Mesendoderm (in vitro differentiated cells): ENCODE measurements around the gene SWT1. TPM values are rescaled to one million over a fixed set of nuclear protein-coding genes. Genes with fewer than 3 reads are reported as not detected.

Source experiments
- DNase-seq: peaks from one replicate; pipeline ENCODE4 v3.0.0; 2013
- H2AK5ac ChIP-seq: 2 replicates; pipeline ENCODE4 v1.6.1; 2013; ENCODE audit warnings: low read length, inconsistent platforms
- H2BK120ac ChIP-seq: 2 replicates; pipeline ENCODE4 v1.6.1; 2013; ENCODE audit warnings: low read depth, mild to moderate bottlenecking, low read length, moderate library complexity, mixed read lengths
- H2BK15ac ChIP-seq: replicated peaks from 2 replicates; pipeline ENCODE4 v1.6.1; 2013; ENCODE audit warnings: low read depth, mild to moderate bottlenecking, moderate library complexity
- H2BK5ac ChIP-seq: 2 replicates; pipeline ENCODE4 v1.6.1; 2013; ENCODE audit warnings: low read length, inconsistent platforms
- H3K18ac ChIP-seq: 2 replicates; pipeline ENCODE4 v1.6.1; 2013; ENCODE audit warnings: mild to moderate bottlenecking, low read length, mixed read lengths
- H3K23ac ChIP-seq: one replicate; pipeline ENCODE4 v1.6.1; 2013; ENCODE audit warnings: low read length
- H3K27ac ChIP-seq: 2 replicates; pipeline ENCODE4 v1.5.1; 2013; ENCODE audit warnings: low read depth, mild to moderate bottlenecking, inconsistent platforms, low read length, moderate library complexity
- H3K27me3 ChIP-seq: 2 replicates; pipeline ENCODE4 v1.6.1; 2013; ENCODE audit warnings: low read length, control low read depth, mild to moderate bottlenecking, inconsistent platforms; ENCODE audit not compliant: insufficient read depth, poor library complexity
- H3K36me3 ChIP-seq: 2 replicates; pipeline ENCODE4 v1.6.1; 2013; ENCODE audit warnings: low read length, inconsistent platforms; ENCODE audit not compliant: control insufficient read depth, insufficient read depth
- H3K4ac ChIP-seq: one replicate; pipeline ENCODE4 v1.6.1; 2013; ENCODE audit warnings: low read depth, mild to moderate bottlenecking, low read length, moderate library complexity
- H3K4me1 ChIP-seq: 2 replicates; pipeline ENCODE4 v1.6.1; 2013; ENCODE audit warnings: low read depth, low read length, inconsistent platforms; ENCODE audit not compliant: control insufficient read depth
- H3K4me2 ChIP-seq: 2 replicates; pipeline ENCODE4 v1.6.1; 2013; ENCODE audit warnings: low read length
- H3K4me3 ChIP-seq: 2 replicates; pipeline ENCODE4 v1.5.1; 2013; ENCODE audit warnings: mild to moderate bottlenecking, low read length
- H3K56ac ChIP-seq: one replicate; pipeline ENCODE4 v1.6.1; 2013; ENCODE audit warnings: low read length
- H3K79me1 ChIP-seq: 2 replicates; pipeline ENCODE4 v1.6.1; 2013; ENCODE audit warnings: low read length, inconsistent platforms
- H3K79me2 ChIP-seq: 2 replicates; pipeline ENCODE4 v1.6.1; 2013; ENCODE audit warnings: mild to moderate bottlenecking, low read length; ENCODE audit not compliant: control insufficient read depth, insufficient read depth
- H3K9ac ChIP-seq: 2 replicates; pipeline ENCODE4 v1.6.1; 2013; ENCODE audit warnings: low read length, inconsistent platforms
- H4K5ac ChIP-seq: one replicate; pipeline ENCODE4 v1.6.1; 2013; ENCODE audit warnings: low read length
- H4K8ac ChIP-seq: one replicate; pipeline ENCODE4 v1.6.1; 2013; ENCODE audit warnings: low read depth, mild to moderate bottlenecking, control low read depth, low read length, moderate library complexity
- WGBS: extraction: QIAGEN DNeasy Blood & Tissue Kit; methylation state at CpG from one replicate; pipeline ENCODE4 v1.1.7; 2013; ENCODE audit warnings: low lambda C conversion rate, missing lambda C conversion rate; ENCODE audit not compliant: insufficient coverage; ENCODE audit errors: extremely low coverage; 5-methylcytosine and 5-hydroxymethylcytosine counted together
- polyA plus RNA-seq, 2 experiments: library from polyadenylated mRNA; stranded (reverse); fragments of 200-250 nt; gene quantifications; one replicate each; pipeline ENCODE4 v1.2.3, GENCODE V29; 2013

The SWT1 gene, protein sequence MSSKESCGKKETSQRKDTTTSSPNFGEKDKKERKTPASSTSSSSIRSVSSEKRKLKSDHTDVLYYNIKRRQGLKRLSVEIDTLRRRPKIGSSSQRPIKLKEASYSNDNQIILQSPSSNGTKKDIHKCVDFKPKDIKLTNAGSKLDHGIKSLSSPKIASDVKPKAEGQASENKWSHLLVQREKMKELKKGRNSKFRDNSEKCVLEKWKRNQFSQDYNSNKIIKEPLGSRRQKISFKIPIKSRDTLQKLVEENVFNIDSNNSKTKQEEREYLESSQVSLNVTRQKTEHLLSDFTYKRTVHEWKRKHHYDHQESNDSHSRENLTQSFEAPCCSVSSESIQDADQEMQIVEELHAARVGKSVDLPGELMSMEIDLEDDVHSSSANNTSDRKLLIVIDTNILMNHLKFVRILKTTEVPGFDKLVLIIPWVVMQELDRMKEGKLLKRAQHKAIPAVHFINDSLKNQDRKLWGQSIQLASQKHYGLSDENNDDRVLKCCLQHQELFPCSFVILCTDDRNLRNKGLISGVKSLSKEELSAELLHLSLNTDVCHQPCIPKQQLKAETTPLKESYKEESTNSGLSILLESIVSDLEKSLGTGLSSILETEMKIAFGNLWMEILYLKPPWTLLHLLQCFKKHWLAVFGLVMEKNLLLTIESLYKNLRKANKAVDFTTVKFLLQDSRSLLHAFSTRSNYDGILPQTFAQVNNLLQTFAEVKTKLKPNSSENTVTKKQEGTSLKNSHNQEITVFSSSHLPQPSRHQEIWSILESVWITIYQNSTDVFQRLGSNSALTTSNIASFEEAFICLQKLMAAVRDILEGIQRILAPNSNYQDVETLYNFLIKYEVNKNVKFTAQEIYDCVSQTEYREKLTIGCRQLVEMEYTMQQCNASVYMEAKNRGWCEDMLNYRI
- polyA plus RNA-seq (2013, experiment 1 of 2) = 2.9 TPM
- 2.7 TPM for polyA plus RNA-seq (2013, experiment 2 of 2)

DNA sequence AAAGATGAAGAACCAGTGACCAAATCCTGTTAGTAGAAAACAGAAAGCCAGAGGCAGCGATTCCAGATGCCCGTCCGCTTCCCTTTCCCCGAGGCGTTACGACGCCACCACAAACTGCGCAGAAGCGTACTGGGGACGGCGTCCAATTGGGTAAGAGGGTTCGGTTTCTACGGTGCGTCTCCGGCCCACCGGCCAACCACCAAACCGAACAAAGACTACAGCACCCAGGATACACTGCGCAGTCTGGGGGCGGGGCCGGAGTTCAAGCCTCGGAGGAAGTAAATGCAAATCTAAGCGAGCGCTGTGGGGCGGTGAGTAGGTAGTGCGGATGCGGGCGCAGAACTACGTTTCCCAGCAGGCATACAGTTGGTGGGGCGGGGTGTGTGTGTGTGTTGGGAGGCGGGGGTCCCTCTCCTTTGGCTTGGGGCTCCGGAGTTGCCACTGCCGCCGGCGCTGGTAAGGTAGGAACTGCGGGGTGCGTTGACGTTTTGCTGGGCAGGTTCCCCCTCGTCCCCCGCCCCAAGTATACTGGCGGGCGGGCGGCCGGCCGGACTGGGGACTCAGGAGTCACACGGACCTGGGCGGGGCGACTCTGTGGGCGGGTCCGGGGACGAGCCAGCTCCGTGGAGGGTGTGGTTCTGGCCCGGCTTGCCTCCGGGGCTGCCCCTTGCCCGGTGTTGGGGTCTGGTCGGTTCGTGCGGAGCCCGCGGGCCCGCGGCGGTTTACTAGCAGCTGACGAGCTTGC lies at the start of gene SWT1, which contains the start of gene TRMT1L:
Gene SWT1 (plus strand): TSS at position 314 of the 745 bp plus-strand sequence. CDS start 3,675 bp downstream, outside the sequence.
Gene TRMT1L (minus strand): TSS at position 100 of the 745 bp plus-strand sequence. CDS start 241 bp downstream, outside the sequence.
- Histone ChIP-seq H3K4me1 (no peaks in the 10 kb centered on the region), H2AK5ac (no peak within 1 kb of the TSS), H2BK120ac (no peak within 1 kb of the TSS), H3K23ac (no peak within 1 kb of the TSS), H3K9ac (peak within 1 kb of the TSS; percentile 96), H4K5ac (no peak within 1 kb of the TSS), H3K36me3 (no peaks in the 10 kb centered on the region), H3K18ac (peak within 1 kb of the TSS; percentile 42), H3K4me2 (peak within 1 kb of the TSS; percentile 89), H3K79me2 (no peaks in the 10 kb centered on the region), H3K79me1 (no peaks in the 10 kb centered on the region), H4K8ac (peak within 1 kb of the TSS; percentile 90), H3K27ac (peak within 1 kb of the TSS; percentile 85), H3K27me3 (no peaks in the 10 kb centered on the region), H2BK15ac (no peak within 1 kb of the TSS), H3K56ac (peak within 1 kb of the TSS; percentile 97), H3K4ac (peak within 1 kb of the TSS; percentile 40), H2BK5ac (no peak within 1 kb of the TSS), H3K4me3 (peak within 1 kb of the TSS; percentile 95)
- no CpG with 5 or more reads among the region's 63 CpGs for WGBS
- peak; percentile 100 for DNase-seq

DNA sequence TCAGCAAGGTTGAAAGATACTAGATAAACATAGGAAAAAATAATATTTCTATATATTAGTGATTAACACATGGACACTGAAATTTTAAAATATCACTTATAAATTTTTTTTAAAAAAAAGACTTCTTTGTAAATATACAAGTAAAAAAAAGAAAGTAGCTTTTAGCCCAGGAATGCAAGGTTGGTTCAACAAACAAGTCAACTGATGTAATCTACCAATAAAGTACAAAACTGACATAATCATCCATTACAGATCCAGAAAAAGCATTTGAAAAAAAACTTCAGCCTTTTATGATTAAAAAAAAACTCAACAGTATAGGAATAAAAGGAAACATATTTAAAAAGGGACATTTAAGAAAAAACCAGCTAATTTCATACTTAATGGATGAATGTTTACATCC lies 48.6 kb upstream of the SWT1 start:
- H3K27ac ChIP-seq = no peak overlapping the region
- no peak overlapping the region for H4K8ac ChIP-seq
- no peak overlapping the region for H2BK120ac ChIP-seq
- no peak overlapping the region for H2BK15ac ChIP-seq
- H3K4me2 ChIP-seq = no peak overlapping the region
- H3K79me2 ChIP-seq = no peaks in the 10 kb centered on the region
- H4K5ac ChIP-seq = no peak overlapping the region
- H3K4me3 ChIP-seq = no peak overlapping the region
- no peak overlapping the region for H3K9ac ChIP-seq
- no peaks in the 10 kb centered on the region for H3K4me1 ChIP-seq
- peaks cover 2% of the 10 kb centered on the region for H3K36me3 ChIP-seq
- no peak overlapping the region for H3K18ac ChIP-seq
- H3K23ac ChIP-seq = no peak overlapping the region
- H3K79me1 ChIP-seq = no peaks in the 10 kb centered on the region
- no peak overlapping the region for H3K56ac ChIP-seq
- no peak overlapping the region for H3K4ac ChIP-seq
- H2BK5ac ChIP-seq = no peak overlapping the region
- no peaks in the 10 kb centered on the region for H3K27me3 ChIP-seq
- H2AK5ac ChIP-seq = no peak overlapping the region
- DNase-seq = peak; percentile 4

DNA sequence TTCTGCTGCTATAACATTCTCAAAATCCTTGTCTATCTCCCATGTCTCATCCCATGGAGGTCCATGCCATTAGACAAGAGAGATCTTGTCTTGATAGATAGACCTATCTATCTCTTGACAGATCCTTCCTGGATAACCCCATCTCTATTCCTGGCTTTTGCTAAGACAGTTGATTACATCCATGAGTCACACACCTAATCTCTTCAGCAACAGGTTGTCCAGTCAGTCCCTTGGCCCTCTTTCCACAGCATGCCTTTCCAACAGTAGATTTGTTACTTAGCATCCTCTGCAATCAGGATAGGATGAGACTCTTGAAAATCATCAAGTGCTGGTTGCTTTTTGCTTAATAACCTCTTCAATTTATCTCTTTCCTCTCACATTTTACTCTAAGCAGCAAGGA lies 46.8 kb upstream of the SWT1 start:
- Histone ChIP-seq H3K9ac (no peak overlapping the region), H3K4me3 (no peak overlapping the region), H3K36me3 (no peaks in the 10 kb centered on the region)

DNA sequence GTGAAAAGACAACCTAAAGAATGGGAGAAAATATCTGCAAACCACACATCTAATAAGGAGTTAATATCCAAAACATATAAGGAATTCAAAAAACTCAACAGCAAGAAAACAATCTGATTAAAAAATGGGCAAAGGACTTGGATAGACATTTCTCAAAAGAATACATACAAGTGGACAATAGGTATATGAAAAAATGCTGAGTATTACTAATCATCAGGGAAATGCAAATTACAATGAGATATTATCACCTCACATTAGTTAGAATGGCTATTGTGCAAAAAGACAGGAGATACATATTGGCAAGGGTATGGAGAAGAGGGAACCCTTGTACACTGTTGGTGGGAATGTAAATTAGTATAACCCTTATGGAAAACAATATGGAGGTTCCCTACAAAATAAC lies 45.1 kb upstream of the SWT1 start:
- Histone ChIP-seq H3K27me3 (no peaks in the 10 kb centered on the region), H3K56ac (no peak overlapping the region), H3K79me1 (no peaks in the 10 kb centered on the region), H3K23ac (no peak overlapping the region), H3K4me3 (no peak overlapping the region), H2BK15ac (no peak overlapping the region), H2BK5ac (no peak overlapping the region), H3K4ac (no peak overlapping the region), H3K36me3 (no peaks in the 10 kb centered on the region), H2AK5ac (no peak overlapping the region), H2BK120ac (no peak overlapping the region), H3K18ac (no peak overlapping the region), H4K8ac (no peak overlapping the region), H3K4me1 (no peaks in the 10 kb centered on the region), H3K27ac (no peak overlapping the region), H4K5ac (no peak overlapping the region), H3K79me2 (no peaks in the 10 kb centered on the region), H3K4me2 (no peak overlapping the region), H3K9ac (no peak overlapping the region)
- no peak for DNase-seq

More for the DNA sequence above, 46.8 kb upstream of the SWT1 start:
- H3K79me1 ChIP-seq = no peaks in the 10 kb centered on the region
- no peak overlapping the region for H3K4ac ChIP-seq
- H2BK15ac ChIP-seq = no peak overlapping the region
- H4K8ac ChIP-seq = no peak overlapping the region
- no peak overlapping the region for H3K23ac ChIP-seq
- H3K56ac ChIP-seq = no peak overlapping the region
- H3K4me2 ChIP-seq = no peak overlapping the region
- H2BK120ac ChIP-seq = no peak overlapping the region
- H2BK5ac ChIP-seq = no peak overlapping the region
- no peaks in the 10 kb centered on the region for H3K79me2 ChIP-seq
- H3K4me1 ChIP-seq = no peaks in the 10 kb centered on the region
- H3K27ac ChIP-seq = no peak overlapping the region
- H4K5ac ChIP-seq = no peak overlapping the region
- no peaks in the 10 kb centered on the region for H3K27me3 ChIP-seq
- DNase-seq = no peak
- H2AK5ac ChIP-seq = no peak overlapping the region
- H3K18ac ChIP-seq = no peak overlapping the region

DNA sequence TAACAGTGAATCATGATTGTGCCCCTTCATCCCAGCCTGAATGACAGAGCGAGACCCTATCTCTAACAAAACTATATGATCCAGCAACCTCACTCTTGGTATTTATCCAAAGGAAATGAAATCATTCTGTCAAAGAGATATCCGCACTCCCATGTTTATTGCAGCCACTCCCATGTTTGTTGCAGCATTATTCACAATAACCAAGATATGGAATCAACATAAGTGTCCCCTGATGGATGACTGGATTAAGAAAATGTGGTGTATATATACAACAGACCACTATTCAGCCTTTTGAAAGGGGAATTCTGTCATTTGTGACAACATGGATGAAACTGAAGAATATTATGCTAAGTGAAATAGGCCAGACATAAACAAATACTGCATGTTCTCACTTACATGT lies 44.6 kb upstream of the SWT1 start:
- no peak overlapping the region for H4K5ac ChIP-seq
- no CpG with 5 or more reads among the region's 2 CpGs for WGBS
- no peak overlapping the region for H2BK5ac ChIP-seq
- H3K23ac ChIP-seq = no peak overlapping the region
- H3K9ac ChIP-seq = no peak overlapping the region
- no peak overlapping the region for H3K56ac ChIP-seq
- H3K27ac ChIP-seq = no peak overlapping the region
- H3K27me3 ChIP-seq = no peaks in the 10 kb centered on the region
- no peaks in the 10 kb centered on the region for H3K36me3 ChIP-seq
- H2BK15ac ChIP-seq = no peak overlapping the region
- H2AK5ac ChIP-seq = no peak overlapping the region
- no peaks in the 10 kb centered on the region for H3K79me1 ChIP-seq
- no peaks in the 10 kb centered on the region for H3K79me2 ChIP-seq
- no peak overlapping the region for H3K4me2 ChIP-seq
- H3K4me3 ChIP-seq = no peak overlapping the region
- H3K4me1 ChIP-seq = no peaks in the 10 kb centered on the region
- H4K8ac ChIP-seq = no peak overlapping the region
- DNase-seq = no peak
- H3K18ac ChIP-seq = no peak overlapping the region
- H3K4ac ChIP-seq = no peak overlapping the region
- H2BK120ac ChIP-seq = no peak overlapping the region
